ENCODE measurements around the gene CUL3.

CUL3 gene

DNA sequence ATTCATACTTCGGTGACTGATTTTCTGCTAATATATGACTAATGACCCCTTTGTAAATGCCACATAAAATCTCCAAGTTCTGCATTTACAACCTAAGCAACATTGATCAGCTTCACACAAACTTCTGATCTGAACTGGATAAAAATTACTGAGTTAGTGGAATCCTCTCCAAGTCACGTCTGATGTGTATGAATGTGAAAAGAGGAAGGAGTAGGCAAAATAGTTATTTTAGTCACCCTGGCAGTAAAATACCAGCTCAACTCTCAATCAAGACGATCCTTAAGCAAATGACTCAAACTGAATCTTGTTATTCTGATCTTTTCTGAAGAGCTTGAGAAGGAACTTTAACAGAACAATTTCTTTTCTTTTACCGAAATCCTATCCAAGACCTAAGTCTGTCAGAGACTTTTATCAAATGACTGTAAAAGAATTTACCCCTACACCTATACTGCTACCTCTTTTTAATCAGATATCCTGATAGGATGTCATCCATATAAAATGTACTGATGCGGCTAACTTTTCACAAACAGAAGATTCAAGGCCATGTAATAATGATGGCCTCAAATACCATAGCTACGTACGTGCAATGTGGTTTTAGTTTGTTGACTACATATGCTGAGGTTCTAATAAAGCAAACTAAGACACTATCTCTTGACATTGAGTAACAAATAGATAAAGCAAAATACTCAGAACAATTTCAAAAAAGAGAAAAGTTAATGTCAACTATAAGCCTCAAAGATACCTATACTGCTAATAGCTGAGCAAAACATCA is 23.7 kb downstream of the CUL3 start:
- TF ChIP-seq, protein P1, sequence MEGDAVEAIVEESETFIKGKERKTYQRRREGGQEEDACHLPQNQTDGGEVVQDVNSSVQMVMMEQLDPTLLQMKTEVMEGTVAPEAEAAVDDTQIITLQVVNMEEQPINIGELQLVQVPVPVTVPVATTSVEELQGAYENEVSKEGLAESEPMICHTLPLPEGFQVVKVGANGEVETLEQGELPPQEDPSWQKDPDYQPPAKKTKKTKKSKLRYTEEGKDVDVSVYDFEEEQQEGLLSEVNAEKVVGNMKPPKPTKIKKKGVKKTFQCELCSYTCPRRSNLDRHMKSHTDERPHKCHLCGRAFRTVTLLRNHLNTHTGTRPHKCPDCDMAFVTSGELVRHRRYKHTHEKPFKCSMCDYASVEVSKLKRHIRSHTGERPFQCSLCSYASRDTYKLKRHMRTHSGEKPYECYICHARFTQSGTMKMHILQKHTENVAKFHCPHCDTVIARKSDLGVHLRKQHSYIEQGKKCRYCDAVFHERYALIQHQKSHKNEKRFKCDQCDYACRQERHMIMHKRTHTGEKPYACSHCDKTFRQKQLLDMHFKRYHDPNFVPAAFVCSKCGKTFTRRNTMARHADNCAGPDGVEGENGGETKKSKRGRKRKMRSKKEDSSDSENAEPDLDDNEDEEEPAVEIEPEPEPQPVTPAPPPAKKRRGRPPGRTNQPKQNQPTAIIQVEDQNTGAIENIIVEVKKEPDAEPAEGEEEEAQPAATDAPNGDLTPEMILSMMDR (IDR thresholded peaks at IDR 0.05): no peak

DNA sequence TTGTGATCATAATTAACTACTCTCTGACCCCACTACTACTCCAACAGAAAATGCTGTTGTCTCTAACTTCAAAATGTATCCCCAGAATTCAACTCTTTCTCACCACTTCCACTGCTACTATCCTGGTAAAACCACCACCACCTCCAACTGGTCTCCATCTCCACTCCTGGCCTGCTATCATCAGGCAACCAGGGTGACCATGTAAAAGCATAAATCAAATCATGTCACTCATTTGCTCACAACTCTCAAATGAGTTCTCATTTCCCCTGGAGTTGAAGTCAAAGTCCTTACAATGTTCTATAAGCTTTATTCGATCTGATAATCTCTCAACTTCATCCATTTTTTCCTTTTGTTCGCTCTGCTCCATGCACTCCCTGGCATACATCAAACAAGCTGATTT is 24.6 kb downstream of the CUL3 start:
- TF ChIP-seq, protein P1 (IDR thresholded peaks at IDR 0.05): no peak

DNA sequence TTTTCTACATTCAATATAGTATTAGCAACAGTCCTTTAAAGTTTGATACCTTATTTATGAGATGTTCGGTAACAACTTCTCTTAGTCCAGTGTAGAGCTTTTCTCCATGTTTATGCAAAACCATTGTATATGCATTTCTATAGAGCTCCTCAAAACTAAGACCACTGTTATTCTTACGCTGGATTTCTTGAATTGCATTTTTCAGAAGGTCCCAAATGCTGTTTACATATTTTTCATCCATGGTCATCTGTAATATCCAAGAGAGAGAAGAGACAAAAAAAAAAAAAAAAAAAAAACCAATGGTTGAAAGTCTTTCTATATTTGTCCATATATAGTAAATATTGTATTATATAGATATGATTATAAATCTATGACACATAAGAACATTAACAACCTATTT is 27.6 kb downstream of the CUL3 start:
- TF ChIP-seq, protein P1 (IDR thresholded peaks at IDR 0.05): no peak

DNA sequence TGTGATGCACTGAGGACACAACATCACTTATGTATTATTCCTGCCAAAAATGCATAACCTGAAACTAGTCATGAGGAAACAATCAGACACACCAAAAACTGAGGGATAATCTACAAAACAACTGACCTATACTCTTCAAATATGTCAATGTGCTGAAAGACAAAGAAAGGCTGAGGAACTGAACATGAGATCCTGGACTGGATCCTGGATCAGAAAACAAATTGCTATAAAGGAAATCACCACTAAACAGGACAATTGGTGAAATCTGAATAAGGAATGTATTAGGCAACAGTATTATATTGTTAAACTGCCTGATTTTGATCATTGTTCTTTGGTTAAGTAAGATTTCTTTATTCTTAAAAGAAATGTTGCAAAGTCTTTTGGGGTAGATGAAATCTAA is 28.8 kb downstream of the CUL3 start:
- TF ChIP-seq, protein P1 (IDR thresholded peaks at IDR 0.05): no peak

DNA sequence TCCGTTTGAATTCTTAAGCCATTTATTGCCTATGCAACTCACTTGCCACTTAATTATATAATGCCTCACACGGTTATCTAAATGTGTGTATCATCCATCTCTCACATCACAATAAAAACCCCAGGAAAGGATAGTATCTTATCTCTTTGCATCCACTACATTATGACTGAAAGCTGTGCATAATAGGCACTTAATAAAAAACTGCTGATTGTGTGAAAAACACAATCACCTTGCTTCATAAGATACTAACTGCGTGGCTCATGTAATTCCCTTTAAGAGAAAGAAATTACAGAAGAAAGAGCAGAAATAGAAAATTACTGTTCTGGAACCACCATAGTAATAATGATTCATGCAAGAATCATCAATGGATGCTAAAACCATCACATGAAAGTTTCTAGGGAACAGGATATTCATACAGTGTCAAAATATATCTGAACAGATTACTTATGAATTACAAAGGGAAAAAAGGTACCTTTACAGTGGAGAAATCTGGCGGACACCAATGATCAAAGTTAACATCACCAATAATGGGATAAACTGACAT is 29.3 kb downstream of the CUL3 start:
- TF ChIP-seq, protein P1 (IDR thresholded peaks at IDR 0.05): no peak

DNA sequence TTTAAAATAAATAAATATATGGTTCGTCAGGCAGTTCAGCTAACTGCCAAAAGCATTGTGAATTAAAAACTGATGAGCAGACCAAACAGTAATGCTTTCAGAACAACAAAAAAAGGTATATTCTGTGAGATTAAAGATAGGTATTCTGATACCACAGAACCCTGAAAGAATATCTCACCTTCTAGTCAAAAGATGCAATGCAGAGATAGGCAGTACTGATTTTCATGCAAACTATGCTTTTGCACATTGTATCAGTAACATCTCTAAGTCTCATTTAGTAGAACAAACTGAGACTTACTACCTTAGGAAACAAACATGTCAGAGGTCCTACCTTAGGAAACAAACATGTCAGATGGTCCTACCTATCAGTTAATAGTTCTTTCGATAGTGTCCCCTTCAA is 32.4 kb downstream of the CUL3 start:
- TF ChIP-seq, protein P1 (IDR thresholded peaks at IDR 0.05): no peak

DNA sequence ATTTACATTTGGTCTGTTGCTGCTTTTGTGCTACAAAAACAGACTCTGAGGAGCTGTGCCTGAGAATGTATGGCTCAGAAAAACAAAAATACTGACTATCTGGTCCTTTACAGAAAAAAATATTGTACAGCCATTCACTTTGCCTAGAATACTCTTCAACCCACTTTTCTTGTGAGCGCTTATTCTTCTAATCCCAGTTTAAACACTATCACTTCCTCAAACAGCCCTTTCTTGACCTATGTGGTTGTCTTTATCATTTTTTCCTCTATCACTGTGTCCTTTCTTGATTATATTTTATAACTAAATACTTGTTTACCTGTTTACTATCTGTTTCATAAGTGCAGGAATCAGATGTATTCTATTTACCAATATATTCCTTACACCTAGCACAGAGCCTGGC is 33.5 kb downstream of the CUL3 start:
- TF ChIP-seq, protein P1 (IDR thresholded peaks at IDR 0.05): no peak

Data from LNCAP (cell line).